SK-N-SH treated with all-trans-retinoic acid at 6 μM for 48 hours (cell line): ENCODE measurements around the gene PIM3.

ENCODE experiments used
- ATAC-seq: fragments of 200-7000 bp; cut with Tn5 transposase; 3 replicates; pipeline ENCODE4 v1.9.1; 2020; ENCODE audit warnings: mild to moderate bottlenecking, moderate library complexity
- ARNTL ChIP-seq: fragments of 450-650 bp; formaldehyde crosslinking; IDR thresholded peaks from 2 replicates; pipeline ENCODE4 v1.5.0; 2020; ENCODE audit warnings: low read depth, mild to moderate bottlenecking, moderate library complexity, borderline replicate concordance
- CREB5 ChIP-seq: fragments of 250-450 bp; sonication (Bioruptor Pico); IDR thresholded peaks from 2 replicates; pipeline ENCODE4 v1.5.1; 2020; ENCODE audit warnings: low read depth, mild to moderate bottlenecking, moderate library complexity
- CSDC2 ChIP-seq: fragments of 250-450 bp; sonication (Bioruptor Pico); IDR thresholded peaks from 2 replicates; pipeline ENCODE4 v1.5.0; 2020; ENCODE audit warnings: mild to moderate bottlenecking, moderate library complexity
- CSRNP3 ChIP-seq: fragments of 250-450 bp; sonication (Bioruptor Pico); IDR thresholded peaks from 2 replicates; pipeline ENCODE4 v1.5.1; 2021; ENCODE audit warnings: mild to moderate bottlenecking, moderate library complexity
- ESRRG ChIP-seq: fragments of 250-450 bp; sonication (Bioruptor Pico); IDR thresholded peaks from 2 replicates; pipeline ENCODE4 v1.6.1; 2021; ENCODE audit warnings: mild to moderate bottlenecking
- GLIS3 ChIP-seq: fragments of 250-450 bp; sonication (Bioruptor Pico); IDR thresholded peaks from 2 replicates; pipeline ENCODE4 v1.5.0; 2020; ENCODE audit warnings: mild to moderate bottlenecking, moderate library complexity
- ISL1 ChIP-seq: fragments of 250-450 bp; sonication (Bioruptor Pico); IDR thresholded peaks from 2 replicates; pipeline ENCODE4 v2.1.2; 2022; ENCODE audit warnings: mild to moderate bottlenecking, moderate library complexity
- POU6F1 ChIP-seq: fragments of 250-450 bp; sonication (Bioruptor Pico); IDR thresholded peaks from 2 replicates; pipeline ENCODE4 v1.8.0; 2021; ENCODE audit warnings: low read depth, mild to moderate bottlenecking, moderate library complexity, borderline replicate concordance
- PPARA ChIP-seq: fragments of 250-450 bp; sonication (Bioruptor Pico); IDR thresholded peaks from 2 replicates; pipeline ENCODE4 v1.5.0; 2020; ENCODE audit warnings: mild to moderate bottlenecking, borderline replicate concordance
- RARB ChIP-seq: fragments of 250-450 bp; sonication (Bioruptor Pico); IDR thresholded peaks from 2 replicates; pipeline ENCODE4 v1.8.0; 2021; ENCODE audit warnings: mild to moderate bottlenecking, moderate library complexity
- TOX ChIP-seq: fragments of 250-450 bp; sonication (Bioruptor Pico); IDR thresholded peaks from 2 replicates; pipeline ENCODE4 v1.8.0; 2021; ENCODE audit warnings: mild to moderate bottlenecking, moderate library complexity, borderline replicate concordance
- ZC3H10 ChIP-seq: fragments of 250-450 bp; sonication (Bioruptor Pico); IDR thresholded peaks from 2 replicates; pipeline ENCODE4 v1.5.1; 2021; ENCODE audit warnings: mild to moderate bottlenecking, moderate library complexity
- ZFP3 ChIP-seq: fragments of 250-450 bp; sonication (Bioruptor Pico); IDR thresholded peaks from 2 replicates; pipeline ENCODE4 v1.5.0; 2020; ENCODE audit warnings: mild to moderate bottlenecking, moderate library complexity
- ZFP30 ChIP-seq: fragments of 450-650 bp; formaldehyde crosslinking; IDR thresholded peaks from 2 replicates; pipeline ENCODE4 v1.5.0; 2022; ENCODE audit warnings: mild to moderate bottlenecking, moderate library complexity
- ZNF70 ChIP-seq: fragments of 450-650 bp; formaldehyde crosslinking; IDR thresholded peaks from 2 replicates; pipeline ENCODE4 v1.5.0; 2020; ENCODE audit warnings: mild to moderate bottlenecking, moderate library complexity
- ZNF8 ChIP-seq: fragments of 450-650 bp; formaldehyde crosslinking; IDR thresholded peaks from 2 replicates; pipeline ENCODE4 v1.5.0; 2020; ENCODE audit warnings: mild to moderate bottlenecking, moderate library complexity
- TF ChIP-seq, protein P1 (sequence below): fragments of 250-450 bp; sonication (Bioruptor Pico); IDR thresholded peaks from 2 replicates; pipeline ENCODE4 v1.8.0; 2020; ENCODE audit warnings: mild to moderate bottlenecking, moderate library complexity, borderline replicate concordance
- TF ChIP-seq, protein P2 (sequence below): fragments of 250-450 bp; sonication (Bioruptor Pico); IDR thresholded peaks from 2 replicates; pipeline ENCODE4 v1.5.0; 2020; ENCODE audit warnings: mild to moderate bottlenecking, moderate library complexity

Gene PIM3

DNA sequence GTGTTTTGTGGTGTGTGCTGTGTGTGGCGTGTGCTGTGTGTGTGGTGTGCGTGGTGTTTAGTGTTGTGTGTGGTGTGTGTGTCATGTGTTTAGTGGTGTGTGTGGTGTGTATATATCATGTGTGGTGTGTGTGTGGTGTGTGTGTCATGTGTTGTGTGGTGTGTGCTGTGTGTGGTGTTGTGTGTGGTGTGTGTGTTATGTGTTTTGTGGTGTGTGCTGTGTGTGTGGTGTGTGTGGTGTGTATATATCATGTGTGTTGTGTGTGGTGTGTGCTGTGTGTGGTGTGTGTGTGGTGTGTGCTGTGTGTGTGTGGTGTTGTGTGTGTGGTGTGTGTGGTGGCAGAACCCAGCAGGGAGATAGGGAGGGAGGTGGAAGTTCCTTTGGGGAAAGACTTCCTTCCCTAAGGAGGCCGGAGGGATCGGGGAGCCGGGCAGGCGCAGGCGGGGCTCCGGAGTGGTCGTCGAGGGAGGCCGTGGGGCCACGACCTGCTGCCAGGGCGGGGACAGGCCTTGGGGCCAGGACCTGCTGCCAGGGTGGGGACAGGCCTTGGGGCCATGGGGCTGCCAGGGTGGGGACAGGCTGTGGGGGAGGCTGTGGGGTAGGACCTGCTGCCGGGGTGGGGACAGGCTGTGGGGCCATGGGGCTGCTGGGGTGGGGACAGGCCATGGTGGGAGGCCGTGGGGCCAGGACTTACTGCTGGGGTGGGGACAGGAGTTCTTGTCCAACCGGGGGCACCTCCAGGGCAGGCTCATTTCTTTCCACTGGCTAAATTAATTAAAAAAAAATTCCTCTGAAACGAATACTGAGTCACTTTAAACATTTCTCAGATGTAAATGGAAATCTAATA is 15.2 kb downstream of the PIM3 start:
- TF ChIP-seq POU6F1 (CRISPR knock-in tag): no peak
- TF ChIP-seq, protein P1, sequence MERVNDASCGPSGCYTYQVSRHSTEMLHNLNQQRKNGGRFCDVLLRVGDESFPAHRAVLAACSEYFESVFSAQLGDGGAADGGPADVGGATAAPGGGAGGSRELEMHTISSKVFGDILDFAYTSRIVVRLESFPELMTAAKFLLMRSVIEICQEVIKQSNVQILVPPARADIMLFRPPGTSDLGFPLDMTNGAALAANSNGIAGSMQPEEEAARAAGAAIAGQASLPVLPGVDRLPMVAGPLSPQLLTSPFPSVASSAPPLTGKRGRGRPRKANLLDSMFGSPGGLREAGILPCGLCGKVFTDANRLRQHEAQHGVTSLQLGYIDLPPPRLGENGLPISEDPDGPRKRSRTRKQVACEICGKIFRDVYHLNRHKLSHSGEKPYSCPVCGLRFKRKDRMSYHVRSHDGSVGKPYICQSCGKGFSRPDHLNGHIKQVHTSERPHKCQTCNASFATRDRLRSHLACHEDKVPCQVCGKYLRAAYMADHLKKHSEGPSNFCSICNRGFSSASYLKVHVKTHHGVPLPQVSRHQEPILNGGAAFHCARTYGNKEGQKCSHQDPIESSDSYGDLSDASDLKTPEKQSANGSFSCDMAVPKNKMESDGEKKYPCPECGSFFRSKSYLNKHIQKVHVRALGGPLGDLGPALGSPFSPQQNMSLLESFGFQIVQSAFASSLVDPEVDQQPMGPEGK (CRISPR knock-in tag): no peak
- no peak for TF ChIP-seq CSDC2

GRCh38 chr22:49976439-49977175 is 16.0 kb downstream of the PIM3 start:
- TF ChIP-seq ZFP3 (CRISPR knock-in tag) (no peak), RARB (CRISPR knock-in tag) (no peak), ZNF8 (CRISPR knock-in tag) (no peak), CREB5 (CRISPR knock-in tag) (no peak), ZC3H10 (CRISPR knock-in tag) (no peak), POU6F1 (CRISPR knock-in tag) (no peak), PPARA (CRISPR knock-in tag) (no peak)
- ATAC-seq: peak; percentile 45

More for the DNA sequence above, 15.2 kb downstream of the PIM3 start:
- no peak; the same call in 2 of the 3 replicates for ATAC-seq

GRCh38 chr22:49977578-49977977 is 17.0 kb downstream of the PIM3 start:
- TF ChIP-seq ISL1 (CRISPR knock-in tag) (no peak), CSRNP3 (CRISPR knock-in tag) (no peak), CSDC2 (no peak), TOX (CRISPR knock-in tag) (no peak), ZNF70 (CRISPR knock-in tag) (no peak), ARNTL (CRISPR knock-in tag) (no peak), ZFP30 (CRISPR knock-in tag) (no peak), POU6F1 (CRISPR knock-in tag) (no peak), ESRRG (CRISPR knock-in tag) (no peak), ZNF8 (CRISPR knock-in tag) (no peak), ZFP3 (CRISPR knock-in tag) (no peak), GLIS3 (CRISPR knock-in tag) (no peak)
- TF ChIP-seq, protein P2, sequence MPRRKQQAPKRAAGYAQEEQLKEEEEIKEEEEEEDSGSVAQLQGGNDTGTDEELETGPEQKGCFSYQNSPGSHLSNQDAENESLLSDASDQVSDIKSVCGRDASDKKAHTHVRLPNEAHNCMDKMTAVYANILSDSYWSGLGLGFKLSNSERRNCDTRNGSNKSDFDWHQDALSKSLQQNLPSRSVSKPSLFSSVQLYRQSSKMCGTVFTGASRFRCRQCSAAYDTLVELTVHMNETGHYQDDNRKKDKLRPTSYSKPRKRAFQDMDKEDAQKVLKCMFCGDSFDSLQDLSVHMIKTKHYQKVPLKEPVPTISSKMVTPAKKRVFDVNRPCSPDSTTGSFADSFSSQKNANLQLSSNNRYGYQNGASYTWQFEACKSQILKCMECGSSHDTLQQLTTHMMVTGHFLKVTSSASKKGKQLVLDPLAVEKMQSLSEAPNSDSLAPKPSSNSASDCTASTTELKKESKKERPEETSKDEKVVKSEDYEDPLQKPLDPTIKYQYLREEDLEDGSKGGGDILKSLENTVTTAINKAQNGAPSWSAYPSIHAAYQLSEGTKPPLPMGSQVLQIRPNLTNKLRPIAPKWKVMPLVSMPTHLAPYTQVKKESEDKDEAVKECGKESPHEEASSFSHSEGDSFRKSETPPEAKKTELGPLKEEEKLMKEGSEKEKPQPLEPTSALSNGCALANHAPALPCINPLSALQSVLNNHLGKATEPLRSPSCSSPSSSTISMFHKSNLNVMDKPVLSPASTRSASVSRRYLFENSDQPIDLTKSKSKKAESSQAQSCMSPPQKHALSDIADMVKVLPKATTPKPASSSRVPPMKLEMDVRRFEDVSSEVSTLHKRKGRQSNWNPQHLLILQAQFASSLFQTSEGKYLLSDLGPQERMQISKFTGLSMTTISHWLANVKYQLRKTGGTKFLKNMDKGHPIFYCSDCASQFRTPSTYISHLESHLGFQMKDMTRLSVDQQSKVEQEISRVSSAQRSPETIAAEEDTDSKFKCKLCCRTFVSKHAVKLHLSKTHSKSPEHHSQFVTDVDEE (CRISPR knock-in tag): no peak
- ATAC-seq: no peak
